WI38 (cell line): Measurements from ENCODE around the gene CORO6.

Experiments used
- H3K4me3 ChIP-seq: 2 replicates; pipeline ENCODE4 v1.5.1; 2011; ENCODE audit warnings: low read depth, mild to moderate bottlenecking, control low read depth, low read length
- CTCF ChIP-seq: IDR thresholded peaks from 2 replicates; pipeline ENCODE4 v1.5.1; 2012; ENCODE audit warnings: low read depth, mild to moderate bottlenecking, control low read depth, low read length

CORO6 gene

GRCh38 chr17:29569245-29569950 lies 53.3 kb downstream of the CORO6 start:
- no peak for TF ChIP-seq CTCF
- H3K4me3 ChIP-seq: peak overlapping the region; percentile 73

- TF ChIP-seq CTCF: no peak
- peak within 1 kb of the TSS; percentile 73 for H3K4me3 ChIP-seq
These were observed 54.1 kb downstream of the CORO6 start, which contains the start of gene TP53I13 for GRCh38 chr17:29568331-29569244. TSS of gene TP53I13 (plus strand) at chr17:29568701. CDS start at chr17:29568759, 58 bp downstream.

- TF ChIP-seq CTCF: 0 out of 2 replicates have a peak, but pooled peaks have one; percentile 12
- peak overlapping the region; percentile 73 for H3K4me3 ChIP-seq
These were observed 55.0 kb downstream of the CORO6 start for GRCh38 chr17:29567554-29568330.

- no peak for TF ChIP-seq CTCF
- peak overlapping the region; percentile 73 for H3K4me3 ChIP-seq
These were observed 55.5 kb downstream of the CORO6 start for GRCh38 chr17:29567304-29567553.

- peak within 1 kb of the TSS; percentile 73 for H3K4me3 ChIP-seq
- no peak for TF ChIP-seq CTCF
These were observed 56.0 kb downstream of the CORO6 start, which contains the start of gene ABHD15 for GRCh38 chr17:29566473-29567303. TSS of gene ABHD15 (minus strand) at chr17:29567037. CDS start at chr17:29566966, 71 bp downstream.

GRCh38 chr17:29565643-29566472 lies 56.9 kb downstream of the CORO6 start:
- peak overlapping the region; percentile 55 for H3K4me3 ChIP-seq
- no peak for TF ChIP-seq CTCF
